IMR-90 (cell line): ENCODE results near the gene PLEKHG2. TPM values are rescaled to one million over a fixed set of nuclear protein-coding genes. Genes with fewer than 3 reads are reported as not detected.

Source experiments
- CTCF ChIP-seq: conservative IDR thresholded peaks from 2 replicates; pipeline ENCODE4 v1.5.1; 2012; ENCODE audit warnings: mild to moderate bottlenecking, low read depth, low read length, improper control_type of control experiment
- MXI1 ChIP-seq: IDR thresholded peaks from 2 replicates; pipeline ENCODE4 v1.6.1; 2012; ENCODE audit warnings: low read depth, mild to moderate bottlenecking, low read length, moderate library complexity, borderline replicate concordance
- NFE2L2 ChIP-seq: fragments of 150-350 bp; IDR thresholded peaks from 2 replicates; pipeline ENCODE4 v1.6.1; 2016; ENCODE audit warnings: low read depth, mild to moderate bottlenecking, low read length
- RAD21 ChIP-seq: IDR thresholded peaks from 2 replicates; pipeline ENCODE4 v1.6.1; 2012; ENCODE audit warnings: low read length, improper control_type of control experiment
- RCOR1 ChIP-seq: IDR thresholded peaks from 2 replicates; pipeline ENCODE4 v1.6.1; 2012; ENCODE audit warnings: mild to moderate bottlenecking, low read length, improper control_type of control experiment; ENCODE audit not compliant: insufficient replicate concordance
- RFX5 ChIP-seq: IDR thresholded peaks from 2 replicates; pipeline ENCODE4 v1.8.0; 2012; ENCODE audit warnings: low read depth, mild to moderate bottlenecking, low read length, moderate library complexity
- polyA plus RNA-seq, 3 experiments: library from polyadenylated mRNA; depleted of rRNA; stranded (reverse); fragments of >200 nt; gene quantifications; 2 replicates each; pipeline ENCODE4 v1.2.3, GENCODE V29; 2012; ENCODE audit warnings: low replicate concordance in 1 of 3
- total RNA-seq: library from RNA; depleted of rRNA; stranded (reverse); fragments of >200 nt; gene quantifications from 2 replicates; pipeline ENCODE4 v1.2.3, GENCODE V29; 2012

The PLEKHG2 gene
- total and polyA plus RNA-seq, 2 of the 4 experiments (the other 2 are of a cell fraction) = 6.5 to 28.3 TPM

DNA sequence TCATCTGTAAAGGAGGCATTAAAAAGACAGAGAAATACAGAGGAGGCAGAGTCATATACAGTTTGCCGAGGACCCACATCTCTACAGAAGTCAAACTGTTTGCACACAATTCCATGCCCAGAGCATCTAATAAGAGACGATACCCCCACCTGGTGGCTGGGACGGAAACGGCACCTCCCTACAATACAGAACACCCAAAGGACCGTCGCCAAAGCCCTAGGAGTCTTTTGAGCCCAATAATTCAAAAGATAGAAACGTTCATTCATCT lies 703 bp upstream of the PLEKHG2 start (continued):
- TF ChIP-seq CTCF (peak; percentile 84), MXI1 (no peak), RAD21 (peak; percentile 75), RCOR1 (no peak), RFX5 (no peak), NFE2L2 (peak; percentile 24)
